B cell (primary cell): ENCODE data around the gene NELFE. TPM values are rescaled to one million over a fixed set of nuclear protein-coding genes. Genes with fewer than 3 reads are reported as not detected.

Experiments
- ATAC-seq: fragments of 200-7000 bp; cut with Tn5 transposase; one replicate; pipeline ENCODE4 v1.10.0; 2021; ENCODE audit warnings: low read depth, mild to moderate bottlenecking, moderate number of reproducible peaks, moderate library complexity
- CTCF ChIA-PET: fragments of 350-600 bp; sonication (Branson Sonifier 250); formaldehyde crosslinking; loops from one replicate; lab custom pipeline; 2021; ENCODE audit warnings: antibody characterized with exemption, inconsistent platforms; lab: Charles Lee
- POLR2A ChIA-PET: fragments of 350-600 bp; sonication (Branson Sonifier 250); formaldehyde crosslinking; loops from one replicate; lab custom pipeline; 2021; ENCODE audit warnings: antibody characterized with exemption; lab: Charles Lee
- DNase-seq: peaks from one replicate; pipeline ENCODE4 v3.0.0; 2013
- H2AFZ ChIP-seq: 2 replicates; pipeline ENCODE4 v1.6.1; 2012; ENCODE audit warnings: mild to moderate bottlenecking, low read depth, low read length; ENCODE audit not compliant: insufficient read depth, poor library complexity, severe bottlenecking
- H3K27ac ChIP-seq, 2 donors: 1 replicate in 1 of 2; 2 replicates in 1 of 2; pipeline ENCODE4 v1.5.1; 2012 to 2013; ENCODE audit warnings: low read length in 2 of 2, mild to moderate bottlenecking in 2 of 2, moderate library complexity in 1 of 2
- H3K27me3 ChIP-seq, 4 experiments: fragments of 200-600 bp in 1 of 4; sonication (generic) in 1 of 4; replicated peaks in 1 of 4; 1 replicate in 2 of 4; 2 replicates in 2 of 4; pipeline versions ENCODE4 v1.6.1 to v1.7.0; 2013 to 2016; ENCODE audit warnings: low read length in 3 of 4, mild to moderate bottlenecking in 2 of 4, mixed read lengths in 1 of 4, moderate library complexity in 1 of 4; ENCODE audit not compliant: insufficient read depth in 4 of 4, control insufficient read depth in 3 of 4; ENCODE audit errors: control extremely low read depth in 1 of 4
- H3K36me3 ChIP-seq, 2 experiments: replicated peaks in 1 of 2; 1 replicate in 1 of 2; 2 replicates in 1 of 2; pipeline versions ENCODE4 v1.6.1 to v1.7.1; 2013; ENCODE audit warnings: low read length in 1 of 2; ENCODE audit not compliant: insufficient read depth in 2 of 2, control insufficient read depth in 1 of 2; ENCODE audit errors: control extremely low read depth in 1 of 2, extremely low read depth in 1 of 2
- H3K4me1 ChIP-seq, 2 donors: fragments of 200-600 bp in 1 of 2; sonication (generic) in 1 of 2; 1 replicate in 1 of 2; 2 replicates in 1 of 2; pipeline versions ENCODE4 v1.5.1 to v1.6.1; 2013 to 2017; ENCODE audit warnings: low read length in 2 of 2; ENCODE audit not compliant: control insufficient read depth in 2 of 2, insufficient read depth in 2 of 2
- H3K4me2 ChIP-seq: replicated peaks from 2 replicates; pipeline ENCODE3; 2012; ENCODE audit warnings: mild to moderate bottlenecking, low read depth, low read length; ENCODE audit not compliant: poor library complexity, severe bottlenecking
- H3K4me3 ChIP-seq, 5 experiments: fragments of 200-600 bp in 1 of 5; sonication (generic) in 1 of 5; 1 replicate in 3 of 5; 2 replicates in 2 of 5; pipeline versions ENCODE4 v1.5.1 to v1.7.0; 2011 to 2016; ENCODE audit warnings: low read length in 4 of 5, mild to moderate bottlenecking in 4 of 5, low read depth in 2 of 5, control low read depth in 1 of 5, moderate library complexity in 1 of 5; ENCODE audit not compliant: insufficient read depth in 1 of 5; ENCODE audit errors: control extremely low read depth in 1 of 5, extremely low read depth in 1 of 5
- H3K79me2 ChIP-seq: fragments of 200-600 bp; sonication (generic); one replicate; pipeline ENCODE4 v1.6.0; 2016; ENCODE audit warnings: low read length; ENCODE audit not compliant: control insufficient read depth, insufficient read depth
- H3K9ac ChIP-seq: fragments of 200-600 bp; sonication (generic); 2 replicates; pipeline ENCODE4 v1.6.1; 2017; ENCODE audit warnings: mild to moderate bottlenecking, low read length, moderate library complexity
- H3K9me3 ChIP-seq, 3 donors: one replicate each; pipeline versions ENCODE4 v1.6.1 to v1.7.1; 2013; ENCODE audit warnings: low read length in 2 of 3; ENCODE audit not compliant: control insufficient read depth in 2 of 3, insufficient read depth in 1 of 3; ENCODE audit errors: control extremely low read depth in 1 of 3
- H4K20me1 ChIP-seq: 2 replicates; pipeline ENCODE4 v1.6.0; 2012; ENCODE audit warnings: mild to moderate bottlenecking, low read length; ENCODE audit not compliant: insufficient read depth, control insufficient read depth, poor library complexity, severe bottlenecking
- H3K27ac Mint-ChIP-seq: one replicate; pipeline ENCODE4 v1.8.0; 2021; ENCODE audit warnings: mixed read lengths
- H3K27me3 Mint-ChIP-seq: one replicate; pipeline ENCODE4 v1.8.0; 2021; ENCODE audit warnings: mixed read lengths
- H3K4me1 Mint-ChIP-seq: one replicate; pipeline ENCODE4 v1.8.0; 2021; ENCODE audit warnings: mixed read lengths
- H3K4me3 Mint-ChIP-seq: one replicate; pipeline ENCODE4 v1.8.0; 2021; ENCODE audit warnings: mixed read lengths
- H3K9me3 Mint-ChIP-seq: one replicate; pipeline ENCODE4 v1.8.0; 2022; ENCODE audit warnings: mixed read lengths; ENCODE audit not compliant: insufficient read depth
- EZH2 ChIP-seq: IDR thresholded peaks from 2 replicates; pipeline ENCODE4 v1.6.1; 2012; ENCODE audit warnings: borderline replicate concordance, low read depth, mild to moderate bottlenecking, moderate library complexity, low read length; ENCODE audit not compliant: insufficient read depth, poor library complexity, severe bottlenecking
- WGBS: methylation state at CpG from one replicate; pipeline ENCODE4 v1.1.5; 2013; ENCODE audit warnings: missing lambda C conversion rate; ENCODE audit not compliant: insufficient coverage; 5-methylcytosine and 5-hydroxymethylcytosine counted together
- intact Hi-C: fragments of 100-400 bp; cut with micrococcal nuclease; formaldehyde crosslinking; loops from one replicate; pipeline ENCODE4 v1.10.0; 2022
- polyA plus RNA-seq: library from polyadenylated mRNA; depleted of rRNA; stranded (reverse); fragments of >200 nt; gene quantifications from 2 replicates; pipeline ENCODE4 v1.2.3, GENCODE V29; 2012
- small RNA-seq: library from RNA; depleted of rRNA; stranded (forward); fragments of <200 nt; gene quantifications from one replicate; pipeline ENCODE3, GENCODE V24; 2012; ENCODE audit warnings: low replicate concordance, low read depth; ENCODE audit not compliant: insufficient read length
- total RNA-seq, 2 donors: library from RNA; stranded (reverse); fragments of 120-200 nt in 1 of 2; gene quantifications; 1 replicate in 1 of 2; 2 replicates in 1 of 2; pipeline versions ENCODE4 v1.2.3 to v1.2.4, GENCODE V29; 2013 to 2022
- TF ChIP-seq, protein P1 (sequence below): fragments of 200-600 bp; IDR thresholded peaks from one replicate; pipeline ENCODE4 v1.8.0; 2022; ENCODE audit warnings: antibody characterized with exemption, mild to moderate bottlenecking

Gene NELFE
- total and polyA plus RNA-seq, 2 donors (not counting 1 experiment from before 2014, with no cell fraction given): 39.0 to 53.7 TPM

DNA sequence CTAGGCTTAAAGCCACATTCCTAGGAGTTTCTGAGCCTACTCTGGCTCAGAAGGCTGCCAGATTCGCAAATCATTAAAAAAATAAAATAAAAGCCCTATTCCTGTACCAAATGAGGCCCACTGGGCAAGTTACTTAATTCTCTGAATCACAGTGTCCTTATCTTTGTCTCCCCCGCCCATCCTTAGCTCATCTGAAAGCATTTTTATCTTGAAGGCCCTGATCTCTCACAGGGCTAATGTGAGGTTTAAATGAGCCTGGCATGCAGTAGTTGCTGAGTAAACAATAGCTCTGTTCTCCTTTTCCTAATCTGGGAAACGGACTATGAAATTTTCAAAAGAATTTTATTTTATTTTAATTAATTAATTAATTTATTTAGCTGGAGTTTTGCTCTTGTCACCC lies 54.8 kb downstream of the NELFE start:
- no peaks in the 10 kb centered on the region for H3K9me3 Mint-ChIP-seq
- intact Hi-C loops: no loop called here
- CTCF ChIA-PET: interaction anchor here (1.2 kb wide), 1 partner anchor 49 kb away, joined by 3 read pairs; no protein-coding TSS in a partner anchor

More for the DNA sequence above, 54.8 kb downstream of the NELFE start:
- Histone ChIP-seq H3K36me3 (no peaks in the 10 kb centered on the region), H3K4me3 (no peak overlapping the region), H4K20me1 (no peaks in the 10 kb centered on the region), H3K4me2 (no peak overlapping the region), H3K79me2 (no peaks in the 10 kb centered on the region), H3K9me3 (no peaks in the 10 kb centered on the region), H2AFZ (no peak overlapping the region), H3K9ac (no peak overlapping the region), H3K27me3 (no peaks in the 10 kb centered on the region), H3K4me1 (peaks cover 7 to 17% of the 10 kb centered on the region in 2 donors), H3K27ac (no peak overlapping the region)
- POLR2A ChIA-PET: no interaction called here
- Mint-ChIP-seq H3K4me3 (no peak overlapping the region), H3K27me3 (peaks cover 4% of the 10 kb centered on the region), H3K4me1 (peaks cover 21% of the 10 kb centered on the region), H3K27ac (no peak overlapping the region)
- ATAC-seq (no peak), DNase-seq (no peak)
- TF ChIP-seq, protein P1, sequence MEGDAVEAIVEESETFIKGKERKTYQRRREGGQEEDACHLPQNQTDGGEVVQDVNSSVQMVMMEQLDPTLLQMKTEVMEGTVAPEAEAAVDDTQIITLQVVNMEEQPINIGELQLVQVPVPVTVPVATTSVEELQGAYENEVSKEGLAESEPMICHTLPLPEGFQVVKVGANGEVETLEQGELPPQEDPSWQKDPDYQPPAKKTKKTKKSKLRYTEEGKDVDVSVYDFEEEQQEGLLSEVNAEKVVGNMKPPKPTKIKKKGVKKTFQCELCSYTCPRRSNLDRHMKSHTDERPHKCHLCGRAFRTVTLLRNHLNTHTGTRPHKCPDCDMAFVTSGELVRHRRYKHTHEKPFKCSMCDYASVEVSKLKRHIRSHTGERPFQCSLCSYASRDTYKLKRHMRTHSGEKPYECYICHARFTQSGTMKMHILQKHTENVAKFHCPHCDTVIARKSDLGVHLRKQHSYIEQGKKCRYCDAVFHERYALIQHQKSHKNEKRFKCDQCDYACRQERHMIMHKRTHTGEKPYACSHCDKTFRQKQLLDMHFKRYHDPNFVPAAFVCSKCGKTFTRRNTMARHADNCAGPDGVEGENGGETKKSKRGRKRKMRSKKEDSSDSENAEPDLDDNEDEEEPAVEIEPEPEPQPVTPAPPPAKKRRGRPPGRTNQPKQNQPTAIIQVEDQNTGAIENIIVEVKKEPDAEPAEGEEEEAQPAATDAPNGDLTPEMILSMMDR: no peak
- no peak for TF ChIP-seq EZH2
- WGBS: 100% methylated on average over 1 of the region's 3 CpGs

Small RNA genes lying within 50 kb of the gene (small RNA-seq; reads per million reads assigned to genes)
- gene AL645922.1: not detected

Other genes starting within 250 kb of the NELFE start
Only the 30 nearest of the 35 such genes appear.
- 51.1 and 59.2 TPM in 2 replicates for gene DDAH2, start 229.7 kb downstream of the NELFE start, total RNA-seq
- 64.7 and 87.2 TPM in 2 replicates for gene DDAH2, start 229.7 kb downstream of the NELFE start, polyA plus RNA-seq
- gene CLIC1, start 222.4 kb downstream of the NELFE start, total RNA-seq: 216 and 221 TPM in 2 replicates
- gene CLIC1, start 222.4 kb downstream of the NELFE start, polyA plus RNA-seq: 178 and 290 TPM in 2 replicates
- 49.9 and 50.1 TPM in 2 replicates for gene MSH5, start 219.0 kb downstream of the NELFE start, total RNA-seq
- gene MSH5, start 219.0 kb downstream of the NELFE start, polyA plus RNA-seq: 51.6 and 64.7 TPM in 2 replicates
- 11.1 and 12.9 TPM in 2 replicates for gene SAPCD1, start 196.3 kb downstream of the NELFE start, total RNA-seq
- 12.9 and 21.5 TPM in 2 replicates for gene SAPCD1, start 196.3 kb downstream of the NELFE start, polyA plus RNA-seq
- gene VWA7, start 181.6 kb downstream of the NELFE start, total RNA-seq: 5.2 and 5.6 TPM in 2 replicates
- 3.2 and 6.0 TPM in 2 replicates for gene VWA7, start 181.6 kb downstream of the NELFE start, polyA plus RNA-seq
- gene VARS1, start 163.2 kb downstream of the NELFE start, total RNA-seq: 47.4 and 52.3 TPM in 2 replicates
- 54.8 and 66.8 TPM in 2 replicates for gene VARS1, start 163.2 kb downstream of the NELFE start, polyA plus RNA-seq
- gene LSM2, start 152.0 kb downstream of the NELFE start, total RNA-seq: 45.3 and 52.4 TPM in 2 replicates
- 37.7 and 57.4 TPM in 2 replicates for gene LSM2, start 152.0 kb downstream of the NELFE start, polyA plus RNA-seq
- 2.0 and 2.4 TPM in 2 replicates for gene HSPA1L, start 143.7 kb downstream of the NELFE start, total RNA-seq
- 0.49 and 0.81 TPM in 2 replicates for gene HSPA1L, start 143.7 kb downstream of the NELFE start, polyA plus RNA-seq
- gene HSPA1A, start 143.4 kb downstream of the NELFE start, total RNA-seq: 58.8 and 61.2 TPM in 2 replicates
- gene HSPA1A, start 143.4 kb downstream of the NELFE start, polyA plus RNA-seq: 63.3 and 129 TPM in 2 replicates
- gene HSPA1B, start 131.2 kb downstream of the NELFE start, total RNA-seq: 79.2 and 89.9 TPM in 2 replicates
- gene HSPA1B, start 131.2 kb downstream of the NELFE start, polyA plus RNA-seq: 86.8 and 145 TPM in 2 replicates
- gene NEU1, start 96.2 kb downstream of the NELFE start, total RNA-seq: 25.3 and 26.0 TPM in 2 replicates
- gene NEU1, start 96.2 kb downstream of the NELFE start, polyA plus RNA-seq: 35.1 and 47.2 TPM in 2 replicates
- gene SLC44A4, start 80.0 kb downstream of the NELFE start, total RNA-seq: not detected in 2 replicates
- not detected in 2 replicates for gene SLC44A4, start 80.0 kb downstream of the NELFE start, polyA plus RNA-seq
- 86.1 and 87.4 TPM in 2 replicates for gene EHMT2, start 61.3 kb downstream of the NELFE start, total RNA-seq
- 96.4 and 108 TPM in 2 replicates for gene EHMT2, start 61.3 kb downstream of the NELFE start, polyA plus RNA-seq
- gene ZBTB12, start 56.9 kb downstream of the NELFE start, total RNA-seq: 8.1 and 8.9 TPM in 2 replicates
- gene ZBTB12, start 56.9 kb downstream of the NELFE start, polyA plus RNA-seq: 1.2 and 1.4 TPM in 2 replicates
- gene C2, start 31.3 kb downstream of the NELFE start, total RNA-seq: 1.3 and 3.4 TPM in 2 replicates
- 0.23 and 0.28 TPM in 2 replicates for gene C2, start 31.3 kb downstream of the NELFE start, polyA plus RNA-seq
- gene CFB, start 12.9 kb downstream of the NELFE start, total RNA-seq: not detected in 2 replicates
- 0.09 TPM in 1 of 2 replicates, not detected in the other for gene CFB, start 12.9 kb downstream of the NELFE start, polyA plus RNA-seq
- 119 and 122 TPM in 2 replicates for gene SKIC2, start 204 bp upstream of the NELFE start, total RNA-seq
- gene SKIC2, start 204 bp upstream of the NELFE start, polyA plus RNA-seq: 93.1 and 114 TPM in 2 replicates
- 33.9 and 36.1 TPM in 2 replicates for gene DXO, start 13.2 kb upstream of the NELFE start, total RNA-seq
- gene DXO, start 13.2 kb upstream of the NELFE start, polyA plus RNA-seq: 139 and 150 TPM in 2 replicates
- 10.5 and 11.1 TPM in 2 replicates for gene C4A, start 23.1 kb upstream of the NELFE start, total RNA-seq
- 9.0 and 9.9 TPM in 2 replicates for gene C4A, start 23.1 kb upstream of the NELFE start, polyA plus RNA-seq
- 3.8 and 7.4 TPM in 2 replicates for gene C4B, start 55.8 kb upstream of the NELFE start, total RNA-seq
- 4.7 and 9.0 TPM in 2 replicates for gene C4B, start 55.8 kb upstream of the NELFE start, polyA plus RNA-seq
- 0.51 TPM in 1 of 2 replicates, not detected in the other for gene CYP21A2, start 79.4 kb upstream of the NELFE start, total RNA-seq
- 0.17 TPM in 1 of 2 replicates, not detected in the other for gene CYP21A2, start 79.4 kb upstream of the NELFE start, polyA plus RNA-seq
- gene TNXB, start 150.4 kb upstream of the NELFE start, total RNA-seq: 19.0 and 22.7 TPM in 2 replicates
- 1.4 and 4.0 TPM in 2 replicates for gene TNXB, start 150.4 kb upstream of the NELFE start, polyA plus RNA-seq
- gene ATF6B, start 169.3 kb upstream of the NELFE start, total RNA-seq: 201 and 206 TPM in 2 replicates
- 137 and 180 TPM in 2 replicates for gene ATF6B, start 169.3 kb upstream of the NELFE start, polyA plus RNA-seq
- 4.6 and 4.7 TPM in 2 replicates for gene FKBPL, start 171.3 kb upstream of the NELFE start, total RNA-seq
- gene FKBPL, start 171.3 kb upstream of the NELFE start, polyA plus RNA-seq: 3.1 and 4.1 TPM in 2 replicates
- gene PRRT1, start 193.0 kb upstream of the NELFE start, total RNA-seq: not detected in 2 replicates
- 0.19 TPM in 1 of 2 replicates, not detected in the other for gene PRRT1, start 193.0 kb upstream of the NELFE start, polyA plus RNA-seq
- gene PPT2, start 195.2 kb upstream of the NELFE start, total RNA-seq: 2.7 and 4.2 TPM in 2 replicates
- gene PPT2, start 195.2 kb upstream of the NELFE start, polyA plus RNA-seq: 1.2 and 1.6 TPM in 2 replicates
- gene EGFL8, start 205.6 kb upstream of the NELFE start, total RNA-seq: 3.9 and 4.5 TPM in 2 replicates
- gene EGFL8, start 205.6 kb upstream of the NELFE start, polyA plus RNA-seq: 0.91 and 2.7 TPM in 2 replicates
- gene AGPAT1, start 217.1 kb upstream of the NELFE start, total RNA-seq: 27.4 and 29.8 TPM in 2 replicates
- 27.2 and 37.1 TPM in 2 replicates for gene AGPAT1, start 217.1 kb upstream of the NELFE start, polyA plus RNA-seq
- gene RNF5, start 219.4 kb upstream of the NELFE start, total RNA-seq: 39.0 and 40.7 TPM in 2 replicates
- gene RNF5, start 219.4 kb upstream of the NELFE start, polyA plus RNA-seq: 25.0 and 25.5 TPM in 2 replicates
- gene AGER, start 225.3 kb upstream of the NELFE start, total RNA-seq: 36.4 and 38.8 TPM in 2 replicates
- gene AGER, start 225.3 kb upstream of the NELFE start, polyA plus RNA-seq: 29.9 and 31.6 TPM in 2 replicates